Peyer's patch (tissue), 4 donors: ENCODE data around the gene F8.
"Not testable (repeated sequence)": the region's sequence is repeated elsewhere in the genome, so short reads cannot be mapped to it uniquely, and the experiment has no call there.

Source experiments
- CTCF ChIP-seq, 6 experiments: fragments of 450-650 bp in 4 of 6; fragments of 200-600 bp in 2 of 6; sonication (generic) in 1 of 6; IDR thresholded peaks; one replicate each; pipeline ENCODE4 v1.5.1; 2017 to 2019; ENCODE audit warnings: antibody characterized with exemption in 6 of 6, mild to moderate bottlenecking in 3 of 6, moderate library complexity in 1 of 6
- POLR2A ChIP-seq, 2 donors: fragments of 450-650 bp; IDR thresholded peaks; one replicate each; pipeline ENCODE4 v1.5.1; 2017; ENCODE audit warnings: antibody characterized with exemption in 2 of 2, mild to moderate bottlenecking in 2 of 2, moderate library complexity in 2 of 2

- TF ChIP-seq CTCF, POLR2A (IDR thresholded peaks at IDR 0.05): not testable (repeated sequence)
Observed at GRCh38 chrX:154924771-154925170, 97.8 kb downstream of the F8 start.
